H1 (cell line): ENCODE results near the gene CYP4F11. TPM values are rescaled to one million over a fixed set of nuclear protein-coding genes. Genes with fewer than 3 reads are reported as not detected.

Source experiments
- CTCF ChIA-PET: fragments of 300-600 bp; sonication (Branson Sonifier 250); formaldehyde crosslinking; loops from one replicate; lab custom pipeline; 2021; ENCODE audit not compliant: partially characterized antibody; lab: Charles Lee
- POLR2A ChIA-PET: fragments of 300-600 bp; sonication (Branson Sonifier 250); formaldehyde crosslinking; loops from one replicate; lab custom pipeline; 2021; ENCODE audit warnings: inconsistent platforms; ENCODE audit not compliant: partially characterized antibody; lab: Charles Lee
- DNase-seq, 2 experiments: peaks; one replicate each; pipeline versions ENCODE4 v3.0.0 to v3.0.0-alpha.2; 2010 to 2022; ENCODE audit warnings: low spot score in 2 of 2, low read depth in 1 of 2, mixed read lengths in 1 of 2
- FAIRE-seq: peaks from 2 replicates; lab custom pipeline; 2011; peaks lifted over from hg19 to GRCh38; lab: Jason Lieb, UNC
- H2AFZ ChIP-seq: 2 replicates; pipeline ENCODE4 v1.8.1; 2012; ENCODE audit warnings: low read length, inconsistent platforms
- H2AK5ac ChIP-seq: 2 replicates; pipeline ENCODE4 v1.6.1; 2013; ENCODE audit warnings: low read depth, low read length
- H2BK120ac ChIP-seq: replicated peaks from 2 replicates; pipeline ENCODE3; 2013; ENCODE audit warnings: low read depth, low read length, inconsistent platforms
- H2BK12ac ChIP-seq: 2 replicates; pipeline ENCODE4 v1.6.1; 2013; ENCODE audit warnings: low read depth, low read length
- H2BK15ac ChIP-seq: 2 replicates; pipeline ENCODE4 v1.6.1; 2013; ENCODE audit warnings: low read length
- H2BK20ac ChIP-seq: 2 replicates; pipeline ENCODE4 v1.6.1; 2013; ENCODE audit warnings: low read length
- H2BK5ac ChIP-seq: 2 replicates; pipeline ENCODE4 v1.6.1; 2013; ENCODE audit warnings: low read depth, low read length
- H3K14ac ChIP-seq: 2 replicates; pipeline ENCODE4 v1.6.1; 2013; ENCODE audit warnings: inconsistent platforms; ENCODE audit not compliant: insufficient read length
- H3K18ac ChIP-seq: 2 replicates; pipeline ENCODE4 v1.6.1; 2013; ENCODE audit warnings: low read length; ENCODE audit errors: extremely low read depth
- H3K23ac ChIP-seq: 2 replicates; pipeline ENCODE4 v1.6.1; 2013; ENCODE audit warnings: inconsistent platforms; ENCODE audit not compliant: insufficient read length
- H3K23me2 ChIP-seq: 2 replicates; pipeline ENCODE4 v1.6.1; 2013; ENCODE audit warnings: low read depth, low read length
- H3K27ac ChIP-seq: 2 replicates; pipeline ENCODE4 v1.6.1; 2011; ENCODE audit warnings: low read depth, low read length, inconsistent platforms
- H3K27me3 ChIP-seq, 4 experiments: replicated peaks in 1 of 4; 1 replicate in 1 of 4; 2 replicates in 3 of 4; pipeline versions ENCODE4 v1.6.1 to v1.8.1; 2011 to 2013; ENCODE audit warnings: low read length in 3 of 4, mild to moderate bottlenecking in 3 of 4, inconsistent platforms in 2 of 4, mixed read lengths in 2 of 4, moderate library complexity in 1 of 4; ENCODE audit not compliant: control insufficient read depth in 3 of 4, insufficient read depth in 3 of 4; ENCODE audit errors: extremely low read depth in 1 of 4
- H3K36me3 ChIP-seq, 4 experiments: 2 replicates each; pipeline versions ENCODE4 v1.6.1 to v1.8.1; 2011 to 2013; ENCODE audit warnings: mild to moderate bottlenecking in 4 of 4, low read length in 3 of 4, moderate library complexity in 2 of 4, control low read depth in 1 of 4, inconsistent platforms in 1 of 4; ENCODE audit not compliant: insufficient read depth in 4 of 4, control insufficient read depth in 2 of 4
- H3K4ac ChIP-seq: replicated peaks from 2 replicates; pipeline ENCODE3; 2013; ENCODE audit warnings: low read length, low read depth, mixed read lengths, inconsistent platforms; ENCODE audit not compliant: insufficient read length
- H3K4me1 ChIP-seq, 4 experiments: replicated peaks in 1 of 4; 1 replicate in 1 of 4; 2 replicates in 3 of 4; pipeline versions ENCODE4 v1.6.1 to v1.8.1; 2011 to 2013; ENCODE audit warnings: low read length in 3 of 4, inconsistent platforms in 2 of 4, mixed read lengths in 1 of 4; ENCODE audit not compliant: insufficient read depth in 4 of 4, control insufficient read depth in 3 of 4
- H3K4me2 ChIP-seq, 2 experiments: 2 replicates each; pipeline versions ENCODE4 v1.6.1 to v1.8.1; 2011 to 2013; ENCODE audit warnings: low read depth in 2 of 2, low read length in 2 of 2, control low read depth in 1 of 2, inconsistent platforms in 1 of 2, mild to moderate bottlenecking in 1 of 2; ENCODE audit not compliant: insufficient read depth in 1 of 2
- H3K4me3 ChIP-seq, 4 experiments: fragments of 200-600, 300-600 bp in 1 of 4; sonication (generic), shearing (Covaris generic), sonication (Bioruptor Twin) in 1 of 4; 2 replicates each; pipeline versions ENCODE4 v1.5.1 to v1.8.1; 2011 to 2016; ENCODE audit warnings: low read length in 4 of 4, low read depth in 3 of 4, control low read depth in 2 of 4, inconsistent platforms in 2 of 4, mild to moderate bottlenecking in 2 of 4, mixed read lengths in 1 of 4, moderate library complexity in 1 of 4; ENCODE audit not compliant: insufficient read depth in 2 of 4; ENCODE audit errors: extremely low read depth in 1 of 4
- H3K56ac ChIP-seq: replicated peaks from 2 replicates; pipeline ENCODE3; 2013; ENCODE audit warnings: low read depth, mild to moderate bottlenecking, mixed read lengths, low read length, inconsistent platforms; ENCODE audit not compliant: insufficient read length
- H3K79me1 ChIP-seq: 2 replicates; pipeline ENCODE4 v1.6.1; 2013; ENCODE audit warnings: low read depth, low read length, control low read depth
- H3K79me2 ChIP-seq, 2 experiments: 2 replicates each; pipeline versions ENCODE4 v1.6.1 to v1.8.1; 2012 to 2013; ENCODE audit warnings: low read length in 2 of 2, mild to moderate bottlenecking in 2 of 2, inconsistent platforms in 1 of 2; ENCODE audit not compliant: insufficient read depth in 2 of 2, control insufficient read depth in 1 of 2
- H3K9ac ChIP-seq, 4 experiments: replicated peaks in 1 of 4; 1 replicate in 1 of 4; 2 replicates in 3 of 4; pipeline versions ENCODE4 v1.6.1 to v1.8.1; 2011 to 2013; ENCODE audit warnings: low read depth in 3 of 4, low read length in 3 of 4, control low read depth in 2 of 4, mild to moderate bottlenecking in 2 of 4, moderate library complexity in 2 of 4, inconsistent platforms in 1 of 4; ENCODE audit errors: extremely low read depth in 1 of 4
- H3K9me3 ChIP-seq, 2 experiments: 2 replicates each; pipeline versions ENCODE4 v1.6.1 to v1.8.1; 2012 to 2013; ENCODE audit warnings: mild to moderate bottlenecking in 2 of 2, moderate library complexity in 2 of 2, control low read depth in 1 of 2, inconsistent platforms in 1 of 2, low read depth in 1 of 2, low read length in 1 of 2, mixed read lengths in 1 of 2; ENCODE audit not compliant: insufficient read depth in 2 of 2
- H4K20me1 ChIP-seq, 2 experiments: replicated peaks in 1 of 2; 2 replicates each; pipeline versions ENCODE3 to v1.8.1; 2011 to 2013; ENCODE audit warnings: inconsistent platforms in 2 of 2, low read length in 2 of 2, mild to moderate bottlenecking in 1 of 2; ENCODE audit not compliant: insufficient read depth in 2 of 2, control insufficient read depth in 1 of 2
- H4K5ac ChIP-seq: 2 replicates; pipeline ENCODE4 v1.6.1; 2013; ENCODE audit warnings: low read length, low read depth, mixed read lengths, inconsistent platforms; ENCODE audit not compliant: insufficient read length
- H4K8ac ChIP-seq: 2 replicates; pipeline ENCODE4 v1.8.0; 2013; ENCODE audit warnings: mild to moderate bottlenecking, moderate library complexity, low read length, inconsistent platforms; ENCODE audit not compliant: insufficient read depth; ENCODE audit errors: extremely low read depth
- H4K91ac ChIP-seq: replicated peaks from 2 replicates; pipeline ENCODE3; 2013; ENCODE audit warnings: low read length, mixed read lengths, inconsistent platforms; ENCODE audit not compliant: insufficient read length
- NRF1 ChIP-seq: IDR thresholded peaks from 2 replicates; pipeline ENCODE4 v1.6.1; 2011; ENCODE audit warnings: mild to moderate bottlenecking, low read depth, low read length, improper control_type of control experiment
- RFX5 ChIP-seq: IDR thresholded peaks from 2 replicates; pipeline ENCODE4 v1.6.1; 2011; ENCODE audit warnings: low read depth, low read length, improper control_type of control experiment, borderline replicate concordance
- SIX5 ChIP-seq: IDR thresholded peaks from 2 replicates; pipeline ENCODE4 v1.6.1; 2011; ENCODE audit warnings: mild to moderate bottlenecking, low read depth, low read length
- WGBS, 2 experiments: shearing (Covaris generic) in 1 of 2; methylation state at CpG; one replicate each; pipeline versions ENCODE4 v1.1.6 to v1.1.7; 2013 to 2015; ENCODE audit warnings: low lambda C conversion rate in 2 of 2, mixed read lengths in 2 of 2, inconsistent platforms in 1 of 2, low coverage in 1 of 2, missing lambda C conversion rate in 1 of 2; ENCODE audit not compliant: insufficient replicate concordance in 2 of 2, insufficient coverage in 1 of 2, insufficient read length in 1 of 2; ENCODE audit errors: extremely low coverage in 1 of 2, missing lambda C conversion rate in 1 of 2; 5-methylcytosine and 5-hydroxymethylcytosine counted together
- polyA plus RNA-seq, 7 experiments: library from polyadenylated mRNA; depleted of rRNA in 3 of 7; stranded (reverse) in 5 of 7; unstranded in 2 of 7; fragments of >200 nt in 5 of 7; fragments of 200-250 nt in 2 of 7; gene quantifications; 1 replicate in 5 of 7; 2 replicates in 1 of 7; 4 replicates in 1 of 7; pipeline versions ENCODE4 v1.2.1 to v1.2.3, GENCODE V29; 2011 to 2013; ENCODE audit warnings: missing spikeins in 2 of 7, mixed read lengths in 2 of 7
- total RNA-seq: library from RNA; stranded (reverse); fragmentation: NEBNext Ultra II Directional; extraction: Animal tissue kit (Norgen Biotek cat#: 25700); gene quantifications from 2 replicates; pipeline ENCODE4 v1.2.1, GENCODE V29; 2021

CYP4F11 gene
- total and polyA plus RNA-seq, 2 of the 8 experiments (the other 6 are each of a cell fraction or from before 2014, with no cell fraction given), result not detected

DNA sequence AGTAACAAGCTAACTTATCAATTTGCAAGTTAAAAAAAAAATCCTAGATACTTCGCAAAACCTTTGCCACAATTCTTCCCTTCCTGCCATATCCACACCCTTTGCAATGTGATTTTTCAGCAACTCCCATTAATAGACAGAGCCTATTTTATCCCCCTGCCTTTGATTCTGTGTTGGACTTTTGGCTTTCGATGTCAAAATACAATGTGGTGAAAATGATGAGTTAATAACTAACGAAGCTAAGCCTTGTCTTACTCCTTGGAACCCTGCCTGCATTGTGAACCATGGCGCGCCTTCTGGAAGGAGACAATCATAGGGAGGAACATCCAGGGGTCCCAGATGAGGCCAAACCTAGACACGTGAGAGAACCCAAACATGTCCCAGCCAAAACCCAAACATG is 42.9 kb downstream of the CYP4F11 start:
- Histone ChIP-seq H3K27me3 (no peaks in the 10 kb centered on the region), H3K9me3 (peaks cover 76 to 89% of the 10 kb centered on the region in 2 experiments), H2BK15ac (no peak overlapping the region), H4K91ac (no peak overlapping the region), H3K9ac (no peak overlapping the region), H3K23ac (no peak overlapping the region), H3K4me3 (no peak overlapping the region), H3K79me2 (no peaks in the 10 kb centered on the region), H3K18ac (no peak overlapping the region), H3K4ac (no peak overlapping the region), H2BK120ac (no peak overlapping the region), H2AK5ac (no peak overlapping the region), H2BK20ac (no peak overlapping the region), H2AFZ (no peak overlapping the region), H3K79me1 (no peaks in the 10 kb centered on the region), H4K20me1 (no peaks in the 10 kb centered on the region), H2BK12ac (no peak overlapping the region), H3K14ac (no peak overlapping the region), H3K4me1 (no peaks in the 10 kb centered on the region), H3K27ac (no peak overlapping the region), H3K56ac (no peak overlapping the region), H3K4me2 (no peak overlapping the region), H2BK5ac (no peak overlapping the region), H4K5ac (no peak overlapping the region), H3K23me2 (peaks cover 5% of the 10 kb centered on the region; the same call in 1 of the 2 replicates), H4K8ac (no peak overlapping the region)
- 68% methylated on average over 6 of the region's 6 CpGs; no CpG with 5 or more reads in 1 of the 2 experiments for WGBS, 2 experiments
- ChIA-PET CTCF (interaction anchor here (1.2 kb wide), 1 partner anchor 16 kb away, joined by 4 read pairs; no protein-coding TSS in a partner anchor), POLR2A (no interaction called here)
- FAIRE-seq (no peak), DNase-seq (no peak)
- no peak for TF ChIP-seq SIX5
- no peak for TF ChIP-seq RFX5
- no peak for TF ChIP-seq NRF1
- TF ChIP-seq, all 59 proteins: peak for 0
- H3K36me3 ChIP-seq, result no peaks in the 10 kb centered on the region
